SIG-M5 treated with dmso at 0.1 percent for 504 hours (cell line): Measurements from ENCODE around the gene PPP6R1.

Experiments
- DNase-seq: peaks from one replicate; lab custom pipeline; 2025; ENCODE audit not compliant: unreplicated experiment; lab: John Stamatoyannopoulos, UW

Gene PPP6R1

GRCh38 chr19:55258476-55258827 is 365 bp downstream of the PPP6R1 start:
- no peak for DNase-seq

GRCh38 chr19:55257461-55258420 is 1.1 kb downstream of the PPP6R1 start:
- peak; percentile 51 for DNase-seq

- DNase-seq = no peak
These were observed 2.0 kb downstream of the PPP6R1 start for GRCh38 chr19:55256562-55257460.

- peak; percentile 68 for DNase-seq
These were observed 3.0 kb downstream of the PPP6R1 start for GRCh38 chr19:55255618-55256423.

GRCh38 chr19:55254625-55254977 is 4.2 kb downstream of the PPP6R1 start:
- no peak for DNase-seq

- DNase-seq = peak; percentile 95
These were observed 4.8 kb downstream of the PPP6R1 start for GRCh38 chr19:55253842-55254624.

GRCh38 chr19:55252760-55253663 is 5.8 kb downstream of the PPP6R1 start:
- DNase-seq = no peak

- DNase-seq = no peak
These were observed 7.3 kb downstream of the PPP6R1 start for GRCh38 chr19:55251341-55252081.

- no peak for DNase-seq
These were observed 8.4 kb downstream of the PPP6R1 start for GRCh38 chr19:55250262-55251036.

- DNase-seq = no peak
These were observed 9.0 kb downstream of the PPP6R1 start for GRCh38 chr19:55249841-55250240.

GRCh38 chr19:55248704-55249103 is 10.1 kb downstream of the PPP6R1 start:
- no peak for DNase-seq

- DNase-seq = no peak
These were observed 10.6 kb downstream of the PPP6R1 start for GRCh38 chr19:55248166-55248675.

- DNase-seq = peak; percentile 47
These were observed 11.2 kb downstream of the PPP6R1 start for GRCh38 chr19:55247621-55248099.

GRCh38 chr19:55246462-55247451 is 12.1 kb downstream of the PPP6R1 start:
- DNase-seq = no peak

- DNase-seq = no peak
These were observed 13.4 kb downstream of the PPP6R1 start for GRCh38 chr19:55245236-55245904.
